HG02610 (cell line): Measurements from ENCODE around the gene IL10RB.
A peak's percentile ranks its signal among the peaks of the same experiment; 100 is the strongest.
"Not testable (repeated sequence)": the region's sequence is repeated elsewhere in the genome, so short reads cannot be mapped to it uniquely, and the experiment has no call there.

Source experiments
- ATAC-seq: cut with Tn5 transposase; IDR thresholded peaks from one replicate; pipeline ENCODE4 v1.9.1; 2021; ENCODE audit warnings: mild to moderate bottlenecking, moderate library complexity; ENCODE audit not compliant: unreplicated experiment

Gene IL10RB

DNA sequence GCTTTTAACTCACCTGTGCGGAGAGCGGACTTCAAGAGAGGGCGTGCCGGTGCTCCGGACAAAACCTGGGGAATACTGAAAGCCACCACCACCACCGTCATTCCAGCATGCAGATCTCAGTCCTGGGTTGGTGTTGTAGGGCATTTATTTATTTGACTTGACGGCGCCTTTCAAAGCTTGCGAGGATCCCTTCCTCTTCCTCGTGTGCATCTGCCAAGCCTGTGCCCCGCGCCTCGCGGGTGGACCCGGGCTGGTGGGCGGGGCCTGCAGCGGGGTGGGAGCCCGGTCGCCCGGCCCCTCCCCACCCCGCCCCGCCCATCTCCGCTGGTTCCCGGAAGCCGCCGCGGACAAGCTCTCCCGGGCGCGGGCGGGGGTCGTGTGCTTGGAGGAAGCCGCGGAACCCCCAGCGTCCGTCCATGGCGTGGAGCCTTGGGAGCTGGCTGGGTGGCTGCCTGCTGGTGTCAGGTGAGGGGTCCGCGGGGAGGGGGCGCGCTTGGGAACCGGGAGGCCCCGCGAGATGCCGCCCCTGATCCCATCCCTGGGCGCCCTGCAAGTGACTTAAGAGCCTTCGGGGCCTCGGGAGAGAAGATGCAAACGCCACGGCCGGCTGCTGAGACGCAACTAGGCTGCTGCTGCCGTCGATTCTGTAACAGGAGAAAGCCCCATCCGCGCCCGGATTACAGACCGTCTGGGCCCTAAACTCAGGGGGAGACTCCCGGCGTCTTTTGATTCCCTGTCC, at the start of gene IL10RB:
IL10RB (plus strand) TSS at position 318 of the 739 bp plus-strand sequence; CDS start at position 417, 99 bp downstream.
- ATAC-seq: peak; percentile 29

DNA sequence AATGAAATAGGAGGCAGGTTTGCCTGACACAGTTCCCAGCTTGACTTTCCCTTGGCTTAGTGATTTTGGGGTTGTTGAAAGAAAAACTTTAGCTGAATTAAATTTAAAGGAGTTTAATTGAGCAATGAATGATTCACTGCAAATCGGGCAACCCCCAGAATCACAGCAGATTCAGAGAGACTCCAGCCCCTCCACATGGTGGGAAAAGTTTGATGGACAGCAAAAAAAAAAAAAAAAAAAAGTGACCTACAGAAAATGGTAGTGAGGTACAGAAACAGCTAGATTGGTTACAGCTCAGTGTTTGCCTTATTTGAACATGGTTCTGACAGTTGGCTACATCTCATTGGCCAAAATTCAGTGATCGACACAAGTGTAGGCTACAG, 49.0 kb upstream of the IL10RB start:
- ATAC-seq: no peak

DNA sequence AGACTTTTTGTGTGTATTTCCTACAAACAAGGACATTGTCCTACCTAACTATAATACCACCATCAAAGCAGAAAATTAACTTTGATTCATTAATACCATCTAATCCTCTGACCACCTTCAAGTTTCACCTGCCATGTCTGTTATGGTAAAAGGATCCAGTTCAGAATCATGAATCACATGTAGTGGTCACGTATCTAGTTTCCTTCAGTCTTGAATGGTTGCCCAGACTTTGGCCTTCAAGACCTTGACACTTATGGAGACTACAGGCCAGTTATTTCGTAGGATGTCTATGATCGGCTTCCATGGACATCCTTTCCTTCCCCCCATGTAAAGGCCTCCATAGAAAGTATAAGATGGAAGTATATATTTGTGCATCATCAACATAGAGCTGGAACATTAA, 46.9 kb upstream of the IL10RB start:
- ATAC-seq: no peak

DNA sequence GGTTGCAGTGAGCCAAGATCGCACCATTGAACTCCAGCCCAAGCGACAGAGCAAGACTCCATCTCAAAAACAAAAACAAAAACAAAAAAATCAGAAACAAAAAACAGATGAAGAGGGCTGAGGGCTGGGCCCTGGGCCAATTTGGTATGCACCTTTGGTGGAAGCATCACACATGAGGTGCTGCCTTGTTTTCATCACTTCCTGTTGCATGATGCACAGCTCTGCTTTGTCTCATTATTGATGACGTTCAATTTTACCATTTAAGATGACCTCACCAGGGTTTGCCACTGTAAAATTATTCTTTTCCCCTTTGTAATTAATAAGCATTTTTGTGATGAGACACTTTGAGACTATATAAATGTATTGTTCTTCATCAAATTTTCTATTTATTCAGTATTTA, 46.2 kb upstream of the IL10RB start:
- ATAC-seq: no peak

DNA sequence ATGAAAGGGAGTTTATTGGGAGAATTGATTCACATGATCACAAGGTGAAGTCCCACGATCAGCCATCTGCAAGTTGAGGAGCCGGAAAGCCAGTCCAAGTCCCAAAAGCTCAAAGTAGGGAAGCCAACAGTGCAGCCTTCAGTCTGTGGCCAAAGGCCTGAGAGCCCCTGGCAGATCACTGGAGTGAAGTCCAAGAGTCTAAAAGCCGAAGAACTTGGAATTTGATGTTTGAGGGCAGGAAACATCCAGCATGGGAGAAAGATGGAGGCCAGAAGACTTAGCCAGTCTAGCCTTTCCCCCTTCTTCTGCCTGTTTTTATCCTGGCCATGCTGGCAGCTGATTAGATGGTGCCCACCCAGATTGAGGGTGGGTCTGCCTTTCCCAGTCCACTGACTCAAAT, 40.8 kb upstream of the IL10RB start:
- ATAC-seq: not testable (repeated sequence)

DNA sequence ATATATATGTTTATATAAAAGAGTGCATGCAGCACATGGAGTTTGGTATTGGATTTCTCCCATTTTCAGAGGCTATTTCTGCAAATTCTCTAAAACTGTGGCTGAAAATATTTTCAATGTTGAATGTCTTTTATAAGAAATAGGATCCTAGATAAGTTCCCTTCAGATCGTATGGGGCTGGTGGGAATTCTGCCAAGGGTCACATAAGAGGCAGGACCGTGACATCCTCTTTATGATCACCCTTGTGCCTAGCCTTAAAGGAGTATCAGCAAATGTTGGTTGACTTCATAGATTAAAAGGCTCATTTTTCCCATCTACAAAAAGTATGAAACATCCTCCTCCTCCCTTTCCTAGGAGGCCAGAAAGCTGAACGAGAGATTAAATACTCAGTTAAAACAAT, 37.7 kb upstream of the IL10RB start:
- no peak for ATAC-seq

DNA sequence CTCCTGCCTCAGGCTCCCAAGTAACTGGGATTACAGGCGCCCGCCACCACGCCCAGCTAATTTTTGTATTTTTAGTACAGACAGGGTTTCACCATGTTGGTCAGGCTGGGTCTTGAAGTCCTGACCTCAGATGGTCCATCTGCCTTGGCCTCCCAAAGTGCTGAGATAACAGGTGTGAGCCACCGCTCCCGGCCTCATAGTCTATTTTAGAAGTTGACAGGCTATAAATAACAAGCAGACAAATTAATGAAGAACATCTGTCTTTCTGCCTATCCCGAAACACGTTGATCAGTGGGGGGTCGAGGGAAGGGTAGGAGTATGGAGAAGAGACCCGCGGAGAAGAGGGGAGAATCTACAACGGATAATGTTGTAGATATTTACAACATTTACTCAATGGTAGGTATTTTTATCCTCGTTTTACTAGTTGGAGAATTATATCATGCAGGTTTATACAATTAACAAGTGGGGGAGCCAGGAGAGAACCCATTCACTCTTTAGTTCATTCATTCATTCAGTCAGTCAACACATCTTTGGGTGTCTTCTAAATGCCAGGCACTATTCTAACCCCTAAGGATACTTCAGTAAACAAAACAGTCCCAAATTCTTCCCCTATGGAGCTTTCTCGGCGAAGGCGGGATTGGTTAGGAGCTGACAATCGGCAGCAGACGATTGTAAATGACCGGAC, 36.9 kb upstream of the IL10RB start:
- ATAC-seq: no peak

DNA sequence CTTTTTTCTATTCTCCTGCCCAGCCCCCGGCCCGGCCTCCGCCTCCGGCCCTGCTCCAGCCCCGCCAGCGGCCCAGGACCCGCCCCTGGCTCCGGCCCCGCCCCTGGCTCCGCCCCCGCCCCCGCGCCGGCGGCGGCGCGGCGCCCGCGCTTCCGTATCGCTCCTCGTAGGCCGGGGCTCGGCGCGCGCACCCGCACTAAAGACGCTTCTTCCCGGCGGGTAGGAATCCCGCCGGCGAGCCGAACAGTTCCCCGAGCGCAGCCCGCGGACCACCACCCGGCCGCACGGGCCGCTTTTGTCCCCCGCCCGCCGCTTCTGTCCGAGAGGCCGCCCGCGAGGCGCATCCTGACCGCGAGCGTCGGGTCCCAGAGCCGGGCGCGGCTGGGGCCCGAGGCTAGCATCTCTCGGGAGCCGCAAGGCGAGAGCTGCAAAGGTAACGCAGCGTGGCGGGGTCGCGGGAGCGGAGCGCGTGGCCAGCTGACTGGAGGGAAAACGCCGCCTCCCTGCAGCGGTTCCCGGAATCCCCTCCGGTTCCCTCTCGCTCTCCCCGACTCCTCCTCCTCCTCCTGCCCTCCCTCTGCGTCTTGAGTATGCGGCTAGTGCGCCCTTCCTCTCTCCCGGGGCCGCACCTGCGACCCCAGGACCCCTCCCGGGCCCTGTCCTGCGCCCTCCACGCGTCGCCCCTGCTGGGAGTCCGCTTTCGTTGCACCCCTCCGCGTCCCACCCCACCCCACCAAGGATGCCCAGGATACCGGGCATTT, 36.2 kb upstream of the IL10RB start, which contains the start of gene IFNAR2:
IFNAR2 (plus strand) TSS at position 155 of the 761 bp plus-strand sequence. CDS start 11,985 bp downstream, outside the sequence.
- ATAC-seq: peak; percentile 71

DNA sequence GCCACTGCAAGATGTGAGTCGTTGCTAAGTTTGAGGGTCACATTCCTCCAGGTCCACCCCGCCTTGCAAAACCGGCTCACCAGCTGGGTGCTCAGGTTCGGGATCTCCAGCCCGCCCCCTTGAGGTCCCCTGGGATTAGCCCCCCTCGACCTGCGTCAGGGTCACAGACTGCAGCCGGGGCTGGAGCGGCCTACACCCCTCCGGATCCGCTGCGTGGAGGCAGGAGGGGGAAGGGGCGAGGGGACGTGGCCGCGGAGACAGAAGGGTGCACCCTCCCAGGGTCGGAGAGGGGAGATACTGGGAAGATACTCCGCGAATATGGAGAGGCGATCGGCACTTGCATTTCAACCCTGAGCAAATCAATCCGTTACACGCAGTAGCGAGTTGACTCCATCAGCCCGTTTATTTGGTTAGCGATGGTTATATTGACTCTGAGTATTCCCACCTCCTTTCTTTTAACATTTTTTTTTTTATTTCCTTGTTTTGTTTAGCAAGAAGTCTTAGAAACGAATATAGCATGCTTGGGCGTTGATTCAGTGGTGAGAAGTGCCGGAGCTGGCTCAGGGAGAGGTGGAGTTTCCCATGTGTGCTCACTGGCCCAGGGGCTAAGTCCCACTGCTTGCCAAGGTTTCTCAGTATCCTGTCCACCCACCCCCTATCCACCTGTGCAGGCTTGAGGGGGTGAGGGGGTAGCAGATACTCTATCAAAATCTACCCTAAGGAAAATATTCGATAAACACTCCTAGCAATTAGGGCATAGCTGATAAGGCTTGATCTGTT, 35.4 kb upstream of the IL10RB start:
- ATAC-seq: no peak

DNA sequence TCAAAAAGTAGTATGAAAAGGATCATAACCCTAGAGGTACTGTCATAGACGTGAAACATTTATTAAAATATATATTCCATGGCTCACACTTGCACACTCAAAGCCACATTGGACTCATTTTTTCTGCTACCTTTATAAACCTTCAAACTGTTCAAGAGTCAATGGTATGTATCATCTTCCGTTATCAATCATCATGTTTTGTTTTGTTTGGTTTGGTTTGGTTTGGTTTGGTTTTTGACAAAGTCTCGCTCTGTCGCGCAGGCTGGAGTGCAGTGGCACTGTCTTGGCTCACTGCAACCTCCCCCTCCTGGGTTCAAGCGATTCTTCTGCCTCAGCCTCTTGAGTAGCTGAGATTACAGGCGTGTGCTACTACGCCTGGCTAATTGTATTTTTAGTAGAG, 34.6 kb upstream of the IL10RB start:
- ATAC-seq: no peak

DNA sequence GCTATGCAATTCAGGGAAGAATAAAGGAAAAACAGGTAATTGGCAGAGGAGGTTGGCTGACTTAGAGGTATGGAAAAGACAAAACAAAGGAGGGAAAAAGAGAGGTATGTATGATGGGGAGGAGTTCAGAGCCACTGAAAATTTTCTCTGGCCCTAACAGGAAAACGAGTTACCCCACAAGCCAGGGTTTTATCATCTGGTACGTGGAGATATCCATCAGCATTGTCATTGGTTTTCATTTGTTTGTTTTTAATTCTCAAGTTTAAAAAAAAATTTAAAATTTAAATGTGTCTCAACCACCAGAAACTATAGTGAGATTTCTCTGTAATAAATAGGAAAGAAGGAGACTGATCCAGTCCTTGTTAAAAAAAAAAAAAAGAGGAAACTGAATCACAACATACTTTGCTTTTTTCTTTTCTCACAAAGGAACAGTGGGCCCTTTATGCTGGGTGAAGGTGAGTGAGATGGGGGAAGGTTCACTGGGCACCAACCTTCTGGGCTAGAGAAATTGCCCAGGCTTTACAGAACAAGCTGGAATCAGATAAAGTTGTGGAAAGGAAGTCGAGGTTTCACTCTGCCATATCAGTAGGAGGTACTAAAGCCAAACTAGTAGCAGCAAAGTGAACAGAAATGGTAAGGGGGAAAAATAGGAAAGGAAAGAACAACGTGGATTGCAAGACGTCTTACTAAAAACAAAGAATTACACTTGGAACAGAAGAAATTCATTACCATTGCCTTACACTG, 33.7 kb upstream of the IL10RB start:
- no peak for ATAC-seq

DNA sequence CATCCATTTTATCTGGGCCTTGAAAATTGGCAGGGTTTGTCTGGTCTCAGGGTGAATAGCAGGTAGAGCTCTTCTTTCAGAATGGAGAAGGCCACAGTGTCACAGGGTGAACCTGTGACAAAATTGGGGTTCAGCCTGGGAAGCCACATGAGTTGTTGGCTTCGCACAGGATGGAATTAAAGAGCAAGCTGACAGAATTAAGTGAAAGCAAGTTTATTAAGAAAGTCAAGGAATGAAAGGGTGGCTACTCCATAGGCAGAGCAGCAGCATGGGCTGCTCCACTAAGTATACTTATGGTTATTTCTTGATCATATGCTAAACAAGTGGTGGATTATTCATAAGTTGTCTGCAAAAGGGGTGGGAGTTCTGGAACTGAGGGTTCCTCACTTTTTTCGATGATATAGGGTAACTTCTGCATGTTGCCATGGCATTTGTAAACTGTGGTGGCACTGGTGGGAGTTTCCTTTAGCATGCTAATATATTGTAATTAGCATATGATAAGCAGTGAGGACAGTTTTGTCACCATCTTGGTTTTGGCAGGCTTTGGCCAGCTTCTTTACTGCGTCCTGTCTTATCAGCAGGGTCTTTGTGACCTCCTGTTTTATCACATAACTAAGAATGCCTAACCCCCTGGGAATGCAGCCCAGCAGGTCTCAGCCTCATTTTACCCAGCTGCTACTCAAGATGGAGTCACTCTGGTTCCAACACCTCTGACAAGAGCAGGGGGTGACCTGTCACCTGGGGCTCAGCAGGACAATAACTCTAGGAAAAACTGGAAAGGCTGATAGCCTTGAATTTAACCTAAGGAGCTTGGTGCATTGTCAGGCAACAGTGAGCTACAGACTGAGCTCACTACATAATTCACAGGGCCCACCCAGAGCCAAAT, 31.3 kb upstream of the IL10RB start:
- ATAC-seq: no peak

DNA sequence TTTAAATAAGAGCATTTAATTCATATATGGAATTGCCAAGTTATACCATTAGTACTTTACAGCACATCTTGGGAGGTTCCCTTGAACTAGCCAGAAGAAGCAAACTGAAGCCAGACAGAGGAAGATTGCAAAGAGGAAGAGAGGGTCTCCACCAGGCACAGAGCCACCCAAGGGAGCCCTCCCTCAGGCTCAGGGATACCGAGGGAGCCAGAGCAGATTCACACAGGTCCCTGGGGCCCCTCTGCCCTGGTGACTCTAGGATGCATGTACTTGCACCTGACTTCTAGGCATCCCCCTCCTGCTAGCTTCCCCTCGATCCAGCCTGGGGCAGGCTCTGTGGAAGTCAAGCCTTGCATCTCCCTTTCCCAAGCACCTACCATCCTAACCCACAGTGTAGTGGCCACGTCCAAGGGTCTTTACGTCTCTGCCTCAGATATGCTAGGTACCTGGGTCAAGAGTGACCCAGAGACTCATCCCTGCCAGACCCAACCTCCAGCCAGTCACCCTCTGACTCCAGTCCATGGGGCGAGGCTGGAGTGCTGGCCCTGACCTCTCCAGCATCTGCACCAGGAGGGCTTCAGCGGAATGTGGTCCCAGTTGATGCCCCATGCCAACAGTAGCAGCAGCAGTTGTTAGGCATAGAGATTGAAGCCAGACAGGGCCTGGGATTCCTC, 30.0 kb upstream of the IL10RB start:
- no peak for ATAC-seq

DNA sequence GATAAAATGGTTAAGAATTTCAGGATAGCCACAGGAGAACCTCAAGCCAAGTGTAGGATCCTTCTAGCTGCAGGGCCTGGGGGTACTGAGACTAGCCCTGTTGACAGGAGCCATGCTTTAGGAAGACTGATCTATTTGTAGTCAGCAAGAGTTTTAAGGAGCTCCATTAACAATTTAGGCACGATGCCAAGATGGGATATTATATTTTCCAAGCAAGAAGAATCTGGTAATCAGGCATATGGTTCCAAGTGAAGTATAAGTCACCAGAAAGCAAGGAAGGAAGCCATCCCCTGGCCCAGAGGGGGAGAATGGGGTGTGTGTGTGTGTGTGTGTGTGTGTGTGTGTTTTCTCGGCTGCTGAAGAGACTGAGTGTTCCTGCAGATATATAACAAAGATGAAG, 29.4 kb upstream of the IL10RB start:
- ATAC-seq: no peak

DNA sequence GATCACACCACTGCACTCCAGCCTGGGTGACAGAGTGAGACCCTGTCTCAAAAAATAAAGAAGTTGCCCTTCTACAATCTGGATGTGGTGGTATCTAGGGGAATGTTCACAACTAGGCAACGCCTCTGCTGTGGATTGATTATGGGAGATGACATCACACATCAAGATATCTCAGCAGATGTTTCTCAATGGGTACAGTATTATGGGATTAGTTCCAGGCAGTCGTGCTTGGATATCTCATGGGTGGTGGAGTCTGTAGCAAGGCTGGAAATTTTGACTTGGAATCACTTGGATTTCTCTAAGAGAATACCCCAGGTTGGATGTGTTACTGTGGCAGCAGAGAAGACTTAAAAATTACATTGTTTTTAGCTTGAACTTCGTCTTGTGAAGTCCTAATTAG, 28.7 kb upstream of the IL10RB start:
- ATAC-seq: no peak

DNA sequence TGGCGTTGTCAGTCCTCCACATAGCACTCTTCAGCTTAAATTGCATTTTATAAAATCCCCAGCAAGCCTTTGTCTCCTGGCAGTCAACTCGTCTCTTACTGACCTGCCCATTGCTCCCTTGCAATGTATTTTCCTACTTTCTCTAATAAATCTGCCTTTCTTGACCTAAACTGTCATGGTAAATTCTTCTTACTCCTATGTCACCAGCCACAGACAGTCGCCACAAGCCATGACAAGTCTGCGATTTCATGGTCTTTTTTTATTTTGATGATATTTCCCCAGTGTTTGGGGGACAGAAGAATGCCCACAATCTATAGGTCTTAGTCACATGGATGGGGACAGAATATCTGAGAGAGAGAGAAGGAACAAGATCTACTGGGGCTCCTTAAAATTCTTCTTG, 28.0 kb upstream of the IL10RB start:
- ATAC-seq: no peak

DNA sequence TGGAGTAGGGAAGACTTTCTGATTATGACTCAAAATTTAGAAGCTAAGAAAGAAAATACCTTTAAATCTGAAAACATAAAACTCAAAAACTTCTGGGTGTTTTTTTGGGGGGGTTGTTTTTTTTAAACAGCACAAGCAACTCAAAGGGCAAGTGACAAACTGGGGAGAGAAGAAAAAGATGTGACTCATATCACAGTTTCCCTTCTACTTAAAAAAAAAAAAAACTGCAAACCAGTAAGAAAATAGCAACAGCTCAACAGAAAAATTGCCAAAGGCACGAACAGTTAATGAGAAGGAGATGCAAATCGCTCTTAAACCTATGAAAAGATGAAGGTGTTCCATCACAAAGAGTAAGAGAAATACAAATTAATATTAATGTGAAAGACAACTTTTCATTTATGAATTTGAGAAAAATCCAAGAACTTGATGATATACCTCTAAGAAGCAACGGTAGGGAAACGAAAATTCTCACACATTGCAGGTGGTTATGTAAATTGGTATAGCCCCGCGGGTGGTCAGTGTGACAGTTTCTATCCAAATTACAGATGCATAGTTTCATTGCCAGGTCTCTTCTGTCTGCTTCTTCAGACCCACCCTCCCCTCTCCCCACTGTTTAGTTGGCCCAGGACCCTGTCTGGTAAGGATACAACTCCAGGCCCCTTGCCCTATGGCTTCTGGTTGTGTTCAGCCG, 27.5 kb upstream of the IL10RB start:
- ATAC-seq: peak; percentile 73

DNA sequence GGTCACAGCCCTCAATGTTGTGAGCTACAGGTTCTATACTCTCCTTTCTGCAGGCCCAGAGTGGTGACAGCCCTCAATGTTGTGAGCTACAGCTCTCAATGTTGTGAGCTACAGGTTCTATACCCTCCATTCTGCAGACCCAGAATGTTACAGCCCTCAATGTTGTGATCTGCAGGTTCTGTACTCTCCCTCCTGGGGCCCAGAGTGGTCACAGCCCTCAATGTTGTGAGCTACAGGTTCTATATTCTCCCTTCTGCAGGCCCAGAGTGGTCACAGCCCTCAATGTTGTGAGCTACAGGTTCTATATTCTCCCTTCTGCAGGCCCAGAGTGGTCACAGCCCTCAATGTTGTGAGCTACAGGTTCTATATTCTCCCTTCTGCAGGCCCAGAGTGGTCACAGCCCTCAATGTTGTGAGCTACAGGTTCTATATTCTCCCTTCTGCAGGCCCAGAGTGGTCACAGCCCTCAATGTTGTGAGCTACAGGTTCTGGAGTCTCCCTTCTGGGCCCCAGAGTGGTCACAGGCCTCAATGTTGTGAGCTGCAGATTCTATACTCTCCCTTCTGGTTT, 26.5 kb upstream of the IL10RB start:
- ATAC-seq: not testable (repeated sequence)
